HEK293 (cell line): ENCODE data around the gene LEP.
A peak's percentile ranks its signal among the peaks of the same experiment; 100 is the strongest.

Experiments
- BCL11A ChIP-seq: fragments of 450-650 bp; formaldehyde crosslinking; IDR thresholded peaks from 2 replicates; pipeline ENCODE4 v1.5.1; 2016; ENCODE audit warnings: low read depth, missing biosample characterization, missing genetic modification characterization
- FEZF1 ChIP-seq: fragments of 450-650 bp; formaldehyde crosslinking; IDR thresholded peaks from 2 replicates; pipeline ENCODE4 v1.5.1; 2016; ENCODE audit warnings: missing biosample characterization, missing genetic modification characterization
- GLIS1 ChIP-seq: fragments of 450-650 bp; formaldehyde crosslinking; IDR thresholded peaks from 2 replicates; pipeline ENCODE4 v1.5.1; 2016; ENCODE audit warnings: missing biosample characterization, missing genetic modification characterization
- KLF10 ChIP-seq: fragments of 450-650 bp; IDR thresholded peaks from 2 replicates; pipeline ENCODE4 v1.5.1; 2018; ENCODE audit warnings: missing biosample characterization, mild to moderate bottlenecking, missing genetic modification characterization
- TCF7L2 ChIP-seq: IDR thresholded peaks from 2 replicates; pipeline ENCODE4 v1.6.1; 2011; ENCODE audit warnings: low read depth, mild to moderate bottlenecking, inconsistent platforms, low read length, moderate library complexity, borderline replicate concordance
- ZBTB1 ChIP-seq: fragments of 450-650 bp; formaldehyde crosslinking; IDR thresholded peaks from 2 replicates; pipeline ENCODE4 v1.5.1; 2016; ENCODE audit warnings: missing biosample characterization, missing genetic modification characterization
- ZBTB26 ChIP-seq: fragments of 450-650 bp; formaldehyde crosslinking; optimal IDR thresholded peaks from 2 replicates; pipeline ENCODE3; 2016; ENCODE audit warnings: missing biosample characterization, mild to moderate bottlenecking, missing genetic modification characterization
- ZFHX2 ChIP-seq: fragments of 450-650 bp; formaldehyde crosslinking; conservative IDR thresholded peaks from 2 replicates; pipeline ENCODE4 v1.5.1; 2016; ENCODE audit warnings: missing biosample characterization, missing genetic modification characterization
- ZNF114 ChIP-seq: fragments of 450-650 bp; formaldehyde crosslinking; IDR thresholded peaks from 2 replicates; pipeline ENCODE4 v1.5.0; 2017; ENCODE audit warnings: missing biosample characterization, missing genetic modification characterization
- ZNF19 ChIP-seq: fragments of 450-650 bp; formaldehyde crosslinking; IDR thresholded peaks from 2 replicates; pipeline ENCODE4; 2016; ENCODE audit warnings: missing biosample characterization, missing genetic modification characterization, low read depth
- ZNF239 ChIP-seq: fragments of 450-650 bp; formaldehyde crosslinking; IDR thresholded peaks from 2 replicates; pipeline ENCODE4 v1.5.1; 2016; ENCODE audit warnings: missing biosample characterization, missing genetic modification characterization
- ZNF248 ChIP-seq: fragments of 450-650 bp; formaldehyde crosslinking; IDR thresholded peaks from 2 replicates; pipeline ENCODE4 v1.5.1; 2017; ENCODE audit warnings: missing biosample characterization, missing genetic modification characterization
- ZNF416 ChIP-seq: fragments of 450-650 bp; formaldehyde crosslinking; IDR thresholded peaks from 2 replicates; pipeline ENCODE4 v1.5.1; 2016; ENCODE audit warnings: missing biosample characterization, missing genetic modification characterization
- ZNF473 ChIP-seq: fragments of 450-650 bp; formaldehyde crosslinking; IDR thresholded peaks from 2 replicates; pipeline ENCODE4 v1.5.1; 2017; ENCODE audit warnings: missing biosample characterization, missing genetic modification characterization
- ZNF510 ChIP-seq: fragments of 450-650 bp; formaldehyde crosslinking; IDR thresholded peaks from 2 replicates; pipeline ENCODE4 v1.5.1; 2018; ENCODE audit warnings: mild to moderate bottlenecking, missing genetic modification characterization, missing biosample characterization; ENCODE audit not compliant: insufficient replicate concordance
- ZNF530 ChIP-seq: fragments of 450-650 bp; formaldehyde crosslinking; IDR thresholded peaks from 2 replicates; pipeline ENCODE4 v1.5.1; 2016; ENCODE audit warnings: low read depth, missing biosample characterization, missing genetic modification characterization
- ZNF561 ChIP-seq: fragments of 450-650 bp; IDR thresholded peaks from 2 replicates; pipeline ENCODE4 v1.5.1; 2018; ENCODE audit warnings: missing biosample characterization, missing genetic modification characterization, borderline replicate concordance
- ZNF596 ChIP-seq: fragments of 450-650 bp; IDR thresholded peaks from 2 replicates; pipeline ENCODE4 v1.5.0; 2018; ENCODE audit warnings: missing biosample characterization, mild to moderate bottlenecking, missing genetic modification characterization, moderate library complexity
- ZNF600 ChIP-seq: fragments of 450-650 bp; formaldehyde crosslinking; IDR thresholded peaks from 2 replicates; pipeline ENCODE4 v1.5.1; 2016; ENCODE audit warnings: missing biosample characterization, missing genetic modification characterization
- ZNF624 ChIP-seq: fragments of 450-650 bp; formaldehyde crosslinking; IDR thresholded peaks from 2 replicates; pipeline ENCODE4 v1.5.1; 2017; ENCODE audit warnings: missing biosample characterization, missing genetic modification characterization
- ZNF692 ChIP-seq: fragments of 450-650 bp; formaldehyde crosslinking; IDR thresholded peaks from 2 replicates; pipeline ENCODE4 v1.5.1; 2016; ENCODE audit warnings: missing biosample characterization, missing genetic modification characterization
- ZNF747 ChIP-seq: fragments of 450-650 bp; formaldehyde crosslinking; IDR thresholded peaks from 2 replicates; pipeline ENCODE4 v1.5.1; 2016; ENCODE audit warnings: missing biosample characterization, missing genetic modification characterization
- ZNF843 ChIP-seq: fragments of 450-650 bp; formaldehyde crosslinking; IDR thresholded peaks from 2 replicates; pipeline ENCODE4 v1.5.1; 2016; ENCODE audit warnings: missing biosample characterization, missing genetic modification characterization
- ZSCAN16 ChIP-seq: fragments of 450-650 bp; formaldehyde crosslinking; IDR thresholded peaks from 2 replicates; pipeline ENCODE4 v1.5.1; 2016; ENCODE audit warnings: missing biosample characterization, missing genetic modification characterization
- TF ChIP-seq, protein P1 (sequence below): fragments of 450-650 bp; formaldehyde crosslinking; IDR thresholded peaks from 2 replicates; pipeline ENCODE4 v1.5.1; 2017; ENCODE audit warnings: missing biosample characterization, missing genetic modification characterization
- TF ChIP-seq, protein P2 (sequence below): fragments of 450-650 bp; formaldehyde crosslinking; IDR thresholded peaks from 2 replicates; pipeline ENCODE4 v1.5.1; 2016; ENCODE audit warnings: missing biosample characterization, missing genetic modification characterization, low read depth
- TF ChIP-seq, protein P3 (sequence below): IDR thresholded peaks from 2 replicates; pipeline ENCODE4 v1.6.1; 2011; ENCODE audit warnings: mild to moderate bottlenecking, low read depth, low read length, borderline replicate concordance
- TF ChIP-seq, protein P4 (sequence below): fragments of 450-650 bp; formaldehyde crosslinking; IDR thresholded peaks from 2 replicates; pipeline ENCODE4 v1.5.1; 2017; ENCODE audit warnings: missing biosample characterization, missing genetic modification characterization
- TF ChIP-seq, protein P5 (sequence below): fragments of 450-650 bp; formaldehyde crosslinking; IDR thresholded peaks from 2 replicates; pipeline ENCODE4 v1.5.1; 2016; ENCODE audit warnings: missing biosample characterization, missing genetic modification characterization

Gene LEP

DNA sequence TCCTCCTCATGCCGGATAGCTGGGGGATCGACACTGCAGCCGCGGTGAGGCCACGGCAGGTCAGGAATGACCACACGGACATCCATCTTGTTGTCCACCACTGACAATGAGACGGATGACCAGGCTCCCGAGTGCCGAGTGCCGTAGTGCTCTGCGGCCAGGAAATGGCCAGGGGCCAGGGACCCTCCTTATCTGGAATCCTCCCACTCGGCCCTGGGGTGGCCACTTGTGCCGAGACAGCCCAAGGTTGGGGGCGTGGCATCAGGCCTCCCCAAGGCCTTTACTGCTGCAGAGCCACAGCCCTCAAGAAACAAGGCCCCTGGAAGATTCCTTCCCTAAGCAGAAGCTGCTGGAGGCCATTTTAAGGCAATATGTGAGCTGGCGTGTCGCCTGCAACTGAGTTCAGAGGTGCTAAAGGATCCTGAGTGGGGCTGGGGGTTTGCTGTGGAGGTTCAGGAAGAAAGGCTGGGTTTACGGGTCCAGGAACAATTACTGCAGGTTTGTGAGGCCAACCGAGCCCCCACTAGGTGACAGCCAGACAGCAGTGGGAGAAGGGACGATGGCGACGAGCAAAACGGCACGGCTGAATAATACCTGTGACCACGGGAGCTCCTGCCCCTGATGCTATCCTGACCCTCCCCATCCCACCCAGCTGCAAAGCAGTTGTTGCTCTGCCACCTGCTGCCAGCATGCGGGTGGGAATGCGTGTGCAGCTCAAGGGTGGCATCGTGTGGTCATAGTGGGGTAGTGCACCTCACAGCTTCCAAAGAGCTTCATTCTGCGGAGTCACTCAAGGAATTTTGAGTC is 31.6 kb upstream of the LEP start (continued):
- TF ChIP-seq TCF7L2 (no peak), BCL11A (tag by site-specific recombination) (no peak), ZNF843 (tag by site-specific recombination) (no peak), ZNF561 (no peak), ZNF473 (tag by site-specific recombination) (no peak), GLIS1 (tag by site-specific recombination) (no peak; the same call in 1 of the 2 replicates), ZNF596 (tag by site-specific recombination) (no peak), ZNF747 (tag by site-specific recombination) (no peak), ZNF239 (tag by site-specific recombination) (no peak), ZNF530 (tag by site-specific recombination) (no peak), ZNF114 (tag by site-specific recombination) (no peak), ZBTB26 (tag by site-specific recombination) (peak; percentile 7), FEZF1 (peak; percentile 78), ZNF624 (no peak), ZNF19 (tag by site-specific recombination) (no peak), ZFHX2 (tag by site-specific recombination) (no peak), ZSCAN16 (tag by site-specific recombination) (no peak), KLF10 (tag by site-specific recombination) (no peak), ZBTB1 (tag by site-specific recombination) (no peak), ZNF510 (tag by site-specific recombination) (no peak), ZNF248 (tag by site-specific recombination) (no peak), ZNF416 (tag by site-specific recombination) (no peak), ZNF600 (tag by site-specific recombination) (peak; percentile 99), ZNF692 (tag by site-specific recombination) (no peak)
- TF ChIP-seq, protein P1, sequence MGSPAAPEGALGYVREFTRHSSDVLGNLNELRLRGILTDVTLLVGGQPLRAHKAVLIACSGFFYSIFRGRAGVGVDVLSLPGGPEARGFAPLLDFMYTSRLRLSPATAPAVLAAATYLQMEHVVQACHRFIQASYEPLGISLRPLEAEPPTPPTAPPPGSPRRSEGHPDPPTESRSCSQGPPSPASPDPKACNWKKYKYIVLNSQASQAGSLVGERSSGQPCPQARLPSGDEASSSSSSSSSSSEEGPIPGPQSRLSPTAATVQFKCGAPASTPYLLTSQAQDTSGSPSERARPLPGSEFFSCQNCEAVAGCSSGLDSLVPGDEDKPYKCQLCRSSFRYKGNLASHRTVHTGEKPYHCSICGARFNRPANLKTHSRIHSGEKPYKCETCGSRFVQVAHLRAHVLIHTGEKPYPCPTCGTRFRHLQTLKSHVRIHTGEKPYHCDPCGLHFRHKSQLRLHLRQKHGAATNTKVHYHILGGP (tag by site-specific recombination): no peak
- TF ChIP-seq, protein P2, sequence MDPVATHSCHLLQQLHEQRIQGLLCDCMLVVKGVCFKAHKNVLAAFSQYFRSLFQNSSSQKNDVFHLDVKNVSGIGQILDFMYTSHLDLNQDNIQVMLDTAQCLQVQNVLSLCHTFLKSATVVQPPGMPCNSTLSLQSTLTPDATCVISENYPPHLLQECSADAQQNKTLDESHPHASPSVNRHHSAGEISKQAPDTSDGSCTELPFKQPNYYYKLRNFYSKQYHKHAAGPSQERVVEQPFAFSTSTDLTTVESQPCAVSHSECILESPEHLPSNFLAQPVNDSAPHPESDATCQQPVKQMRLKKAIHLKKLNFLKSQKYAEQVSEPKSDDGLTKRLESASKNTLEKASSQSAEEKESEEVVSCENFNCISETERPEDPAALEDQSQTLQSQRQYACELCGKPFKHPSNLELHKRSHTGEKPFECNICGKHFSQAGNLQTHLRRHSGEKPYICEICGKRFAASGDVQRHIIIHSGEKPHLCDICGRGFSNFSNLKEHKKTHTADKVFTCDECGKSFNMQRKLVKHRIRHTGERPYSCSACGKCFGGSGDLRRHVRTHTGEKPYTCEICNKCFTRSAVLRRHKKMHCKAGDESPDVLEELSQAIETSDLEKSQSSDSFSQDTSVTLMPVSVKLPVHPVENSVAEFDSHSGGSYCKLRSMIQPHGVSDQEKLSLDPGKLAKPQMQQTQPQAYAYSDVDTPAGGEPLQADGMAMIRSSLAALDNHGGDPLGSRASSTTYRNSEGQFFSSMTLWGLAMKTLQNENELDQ (tag by site-specific recombination): no peak
- TF ChIP-seq, protein P3, sequence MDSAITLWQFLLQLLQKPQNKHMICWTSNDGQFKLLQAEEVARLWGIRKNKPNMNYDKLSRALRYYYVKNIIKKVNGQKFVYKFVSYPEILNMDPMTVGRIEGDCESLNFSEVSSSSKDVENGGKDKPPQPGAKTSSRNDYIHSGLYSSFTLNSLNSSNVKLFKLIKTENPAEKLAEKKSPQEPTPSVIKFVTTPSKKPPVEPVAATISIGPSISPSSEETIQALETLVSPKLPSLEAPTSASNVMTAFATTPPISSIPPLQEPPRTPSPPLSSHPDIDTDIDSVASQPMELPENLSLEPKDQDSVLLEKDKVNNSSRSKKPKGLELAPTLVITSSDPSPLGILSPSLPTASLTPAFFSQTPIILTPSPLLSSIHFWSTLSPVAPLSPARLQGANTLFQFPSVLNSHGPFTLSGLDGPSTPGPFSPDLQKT: no peak
- TF ChIP-seq, protein P4, sequence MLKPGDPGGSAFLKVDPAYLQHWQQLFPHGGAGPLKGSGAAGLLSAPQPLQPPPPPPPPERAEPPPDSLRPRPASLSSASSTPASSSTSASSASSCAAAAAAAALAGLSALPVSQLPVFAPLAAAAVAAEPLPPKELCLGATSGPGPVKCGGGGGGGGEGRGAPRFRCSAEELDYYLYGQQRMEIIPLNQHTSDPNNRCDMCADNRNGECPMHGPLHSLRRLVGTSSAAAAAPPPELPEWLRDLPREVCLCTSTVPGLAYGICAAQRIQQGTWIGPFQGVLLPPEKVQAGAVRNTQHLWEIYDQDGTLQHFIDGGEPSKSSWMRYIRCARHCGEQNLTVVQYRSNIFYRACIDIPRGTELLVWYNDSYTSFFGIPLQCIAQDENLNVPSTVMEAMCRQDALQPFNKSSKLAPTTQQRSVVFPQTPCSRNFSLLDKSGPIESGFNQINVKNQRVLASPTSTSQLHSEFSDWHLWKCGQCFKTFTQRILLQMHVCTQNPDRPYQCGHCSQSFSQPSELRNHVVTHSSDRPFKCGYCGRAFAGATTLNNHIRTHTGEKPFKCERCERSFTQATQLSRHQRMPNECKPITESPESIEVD: no peak
- TF ChIP-seq, protein P5, sequence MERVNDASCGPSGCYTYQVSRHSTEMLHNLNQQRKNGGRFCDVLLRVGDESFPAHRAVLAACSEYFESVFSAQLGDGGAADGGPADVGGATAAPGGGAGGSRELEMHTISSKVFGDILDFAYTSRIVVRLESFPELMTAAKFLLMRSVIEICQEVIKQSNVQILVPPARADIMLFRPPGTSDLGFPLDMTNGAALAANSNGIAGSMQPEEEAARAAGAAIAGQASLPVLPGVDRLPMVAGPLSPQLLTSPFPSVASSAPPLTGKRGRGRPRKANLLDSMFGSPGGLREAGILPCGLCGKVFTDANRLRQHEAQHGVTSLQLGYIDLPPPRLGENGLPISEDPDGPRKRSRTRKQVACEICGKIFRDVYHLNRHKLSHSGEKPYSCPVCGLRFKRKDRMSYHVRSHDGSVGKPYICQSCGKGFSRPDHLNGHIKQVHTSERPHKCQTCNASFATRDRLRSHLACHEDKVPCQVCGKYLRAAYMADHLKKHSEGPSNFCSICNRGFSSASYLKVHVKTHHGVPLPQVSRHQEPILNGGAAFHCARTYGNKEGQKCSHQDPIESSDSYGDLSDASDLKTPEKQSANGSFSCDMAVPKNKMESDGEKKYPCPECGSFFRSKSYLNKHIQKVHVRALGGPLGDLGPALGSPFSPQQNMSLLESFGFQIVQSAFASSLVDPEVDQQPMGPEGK: peak; percentile 73
